ENCODE data around the gene CAMK1D.
A peak's percentile ranks its signal among the peaks of the same experiment; 100 is the strongest.
"Not testable (repeated sequence)": the region's sequence is repeated elsewhere in the genome, so short reads cannot be mapped to it uniquely, and the experiment has no call there.

Gene CAMK1D

DNA sequence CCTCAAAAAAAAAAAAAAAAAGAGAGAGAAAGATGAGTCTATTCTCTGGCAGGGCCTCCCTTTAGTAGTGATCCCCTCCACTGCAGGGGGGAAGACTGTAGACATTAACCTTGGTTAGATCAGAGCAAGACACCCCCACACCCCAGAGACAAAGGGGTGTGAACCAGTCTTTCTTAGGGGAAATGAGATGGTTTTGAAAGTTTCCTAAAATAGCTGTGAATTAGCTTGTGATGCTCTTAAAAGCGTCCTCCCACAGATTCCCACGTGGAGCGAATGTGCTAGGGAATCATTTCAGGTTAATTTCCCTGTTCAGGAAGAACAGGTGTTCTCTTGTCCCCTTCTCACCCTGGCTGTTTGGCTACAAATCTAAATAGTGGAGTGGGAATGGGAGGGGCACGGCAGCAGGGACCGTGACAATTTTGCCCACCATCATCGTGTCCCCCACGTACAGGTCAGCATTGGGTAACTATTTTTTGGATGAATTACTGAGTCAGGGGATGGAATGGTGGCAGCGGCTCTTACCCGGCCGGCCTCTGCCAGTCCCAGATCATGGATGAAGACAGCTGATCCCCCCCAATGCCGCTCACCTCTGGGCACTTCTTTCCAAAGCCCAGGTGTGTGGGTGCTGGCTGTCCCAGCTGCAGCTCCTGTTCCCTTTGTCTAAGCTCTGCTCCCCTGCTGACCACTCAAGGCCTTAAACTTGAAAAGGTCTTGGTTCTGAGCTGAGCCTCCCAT lies 499.3 kb downstream of the CAMK1D start:
- DNase-seq (ENCODE audit: low spot score), result no peak

DNA sequence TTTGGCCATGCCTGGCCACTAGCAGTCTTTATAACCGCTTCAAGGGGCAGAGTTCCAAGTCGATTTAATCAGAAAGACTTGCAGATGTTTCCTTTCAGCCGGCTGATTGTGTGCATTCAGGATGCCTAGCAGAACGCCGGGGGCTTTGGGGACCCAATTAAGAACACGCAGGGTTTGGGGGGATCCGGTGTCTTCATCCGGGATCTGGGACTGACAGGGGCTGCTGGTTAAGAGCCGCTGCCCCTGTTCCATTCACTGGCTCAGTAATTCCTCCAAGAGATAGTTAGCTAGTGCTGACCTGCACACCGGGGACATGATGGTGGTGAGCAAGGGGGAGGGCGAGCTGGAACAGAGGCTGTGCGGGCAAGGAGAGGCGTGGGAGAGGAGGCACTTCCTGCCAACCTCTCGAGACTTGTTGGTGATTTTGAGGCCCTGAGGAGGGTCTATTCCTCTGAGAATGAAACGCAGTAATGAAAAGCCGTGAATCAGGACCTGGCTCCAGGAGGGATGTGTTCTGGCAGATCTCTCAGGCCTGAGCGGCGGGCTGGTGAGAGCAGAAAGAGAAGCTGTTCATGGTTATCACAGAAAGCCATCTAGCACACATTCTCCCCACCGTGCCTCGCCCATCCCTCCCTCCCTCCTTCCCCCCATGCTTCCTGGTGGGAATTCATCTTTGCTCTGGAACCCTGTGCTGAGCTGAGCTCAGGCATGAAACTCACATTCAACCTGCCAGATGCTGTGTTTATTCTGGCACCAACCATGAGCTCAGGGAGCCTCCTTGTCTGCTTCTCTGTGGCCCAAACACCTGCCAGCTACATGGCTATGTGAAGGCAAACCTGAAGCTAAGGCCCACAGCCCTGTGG lies 500.2 kb downstream of the CAMK1D start:
- no peak for DNase-seq (ENCODE audit: low spot score)

- DNase-seq (ENCODE audit: low spot score), result no peak
These were observed 503.3 kb downstream of the CAMK1D start for GRCh38 chr10:12852687-12853086.

- no peak for DNase-seq (ENCODE audit: low spot score)
These were observed 505.6 kb downstream of the CAMK1D start for GRCh38 chr10:12854988-12855387.

DNA sequence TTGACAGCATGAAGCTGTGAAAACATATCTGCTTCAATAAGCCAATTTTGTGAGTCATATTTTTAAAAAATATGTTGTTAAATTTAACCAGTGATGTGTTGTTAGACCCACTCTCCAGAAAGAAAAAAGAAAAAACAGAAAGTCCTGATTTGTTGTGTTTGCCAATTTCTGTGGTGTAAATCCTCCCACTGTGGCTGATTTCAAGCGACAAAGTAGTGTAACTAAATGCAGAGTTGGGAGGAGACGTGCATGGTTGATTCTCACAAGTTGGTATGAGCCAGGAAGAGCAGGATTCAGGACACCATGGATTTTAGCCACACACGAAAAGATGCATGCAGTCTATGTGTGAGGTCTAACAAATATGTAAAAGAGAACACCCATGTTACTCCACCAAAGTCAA lies 513.1 kb downstream of the CAMK1D start:
- DNase-seq (ENCODE audit: low spot score), result no peak

GRCh38 chr10:12865515-12865914 lies 516.2 kb downstream of the CAMK1D start:
- DNase-seq (ENCODE audit: low spot score), result not testable (repeated sequence)

GRCh38 chr10:12868229-12868628 lies 518.9 kb downstream of the CAMK1D start:
- DNase-seq (ENCODE audit: low spot score), result no peak

- DNase-seq (ENCODE audit: low spot score), result no peak
These were observed 520.1 kb downstream of the CAMK1D start for GRCh38 chr10:12869427-12869826.

GRCh38 chr10:12872577-12872976 lies 523.2 kb downstream of the CAMK1D start:
- DNase-seq (ENCODE audit: low spot score), result no peak

DNA sequence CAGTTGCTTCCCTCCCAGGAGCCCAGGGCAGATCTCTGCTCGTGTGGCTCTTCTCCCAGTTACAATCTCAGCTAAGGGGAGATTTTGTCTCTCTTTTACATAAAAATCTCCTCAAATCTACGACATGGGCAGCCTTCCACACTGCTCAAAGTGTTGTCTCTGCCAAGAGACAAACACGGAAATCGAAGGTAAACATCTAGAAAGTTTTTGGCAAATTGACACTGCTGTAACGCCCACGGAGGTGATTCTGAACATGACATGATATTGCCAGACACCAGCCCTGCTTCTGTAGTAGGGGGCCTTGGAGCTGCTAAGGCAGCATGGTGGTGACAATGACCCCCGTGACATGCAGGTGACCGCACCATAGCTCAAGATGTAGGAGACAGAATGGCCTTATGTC lies 523.8 kb downstream of the CAMK1D start:
- no peak for DNase-seq (ENCODE audit: low spot score)

DNA sequence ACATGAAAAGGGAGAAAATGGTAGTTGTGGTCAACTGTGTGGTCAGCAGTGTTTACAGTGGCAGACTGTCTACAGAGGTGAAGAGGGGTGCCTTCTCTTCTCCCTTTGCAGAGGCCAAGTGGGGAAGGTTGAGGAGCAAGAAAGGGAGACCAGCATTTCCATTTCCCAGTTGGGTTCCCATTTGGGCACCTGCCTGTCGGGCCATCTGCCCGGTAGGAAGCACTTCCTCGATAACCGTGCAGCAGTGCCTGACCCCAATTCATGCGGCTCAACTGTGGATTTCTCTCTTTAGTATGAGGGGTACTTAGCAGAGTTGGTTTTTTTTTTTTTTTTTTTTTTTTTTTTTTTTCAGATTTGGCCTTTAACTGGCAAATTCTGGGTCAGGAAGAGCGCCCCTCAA lies 525.2 kb downstream of the CAMK1D start:
- peak; percentile 64 for DNase-seq (ENCODE audit: low spot score)

GRCh38 chr10:12875100-12875499 lies 525.8 kb downstream of the CAMK1D start:
- DNase-seq (ENCODE audit: low spot score), result peak; percentile 41

DNA sequence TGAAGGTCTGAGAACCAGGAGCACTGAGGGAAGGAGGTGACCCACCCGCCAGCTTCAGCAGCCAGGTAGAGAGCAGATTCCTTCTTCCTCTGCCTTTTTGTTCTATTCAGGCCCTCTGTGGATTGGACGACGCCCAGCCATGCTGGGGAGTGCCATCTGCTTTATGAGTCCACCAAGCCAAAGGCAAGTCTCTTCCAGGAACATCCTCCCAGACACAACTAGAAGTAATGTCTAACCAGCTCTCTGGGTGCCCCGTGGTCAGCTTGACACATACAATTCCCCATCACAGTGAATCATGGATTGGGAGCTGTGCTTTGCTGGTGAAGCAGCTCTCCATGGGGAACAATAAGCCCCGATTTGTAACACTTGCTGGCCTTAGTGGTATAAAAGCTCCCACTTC lies 526.9 kb downstream of the CAMK1D start:
- peak; percentile 93 for DNase-seq (ENCODE audit: low spot score)

GRCh38 chr10:12877150-12877549 lies 527.8 kb downstream of the CAMK1D start:
- DNase-seq (ENCODE audit: low spot score), result no peak

GRCh38 chr10:12880423-12880822 lies 531.1 kb downstream of the CAMK1D start:
- no peak for DNase-seq (ENCODE audit: low spot score)

- no peak for DNase-seq (ENCODE audit: low spot score)
These were observed 535.5 kb downstream of the CAMK1D start for GRCh38 chr10:12884851-12885250.
